A673 (cell line): ENCODE results near the gene KCNQ2.

ENCODE experiments used
- CTCF ChIP-seq: fragments of 300-800, 200-600 bp; sonication (generic); conservative IDR thresholded peaks from 2 replicates; pipeline ENCODE4 v1.5.1; 2017; ENCODE audit warnings: low read depth, mild to moderate bottlenecking, antibody characterized with exemption, low read length, moderate library complexity, mixed read lengths
- EZH2 ChIP-seq: fragments of 200-600 bp; sonication (generic); IDR thresholded peaks from 2 replicates; pipeline ENCODE4 v1.6.1; 2017; ENCODE audit warnings: borderline replicate concordance, low read depth, mild to moderate bottlenecking, mixed read lengths, antibody characterized with exemption, low read length; ENCODE audit not compliant: poor library complexity, severe bottlenecking

- TF ChIP-seq CTCF (no peak), EZH2 (no peak)
These were observed 115.9 kb downstream of the KCNQ2 start for GRCh38 chr20:63356511-63356910.
